Stimulated activated naive CD4-positive, alpha-beta T cell (primary cell): Measurements from ENCODE around the gene SPRYD3.

ENCODE experiments used
- DNase-seq, 6 experiments: peaks; one replicate each; lab custom pipeline; 2025; lab: John Stamatoyannopoulos, UW

SPRYD3 gene

GRCh38 chr12:53063708-53064612 lies 15.2 kb downstream of the SPRYD3 start:
- DNase-seq, result no peak

GRCh38 chr12:53062977-53063707 lies 16.0 kb downstream of the SPRYD3 start:
- DNase-seq, result no peak

GRCh38 chr12:53062011-53062961 lies 16.9 kb downstream of the SPRYD3 start:
- DNase-seq, result no peak

GRCh38 chr12:53061404-53062010 lies 17.7 kb downstream of the SPRYD3 start:
- no peak for DNase-seq

DNA sequence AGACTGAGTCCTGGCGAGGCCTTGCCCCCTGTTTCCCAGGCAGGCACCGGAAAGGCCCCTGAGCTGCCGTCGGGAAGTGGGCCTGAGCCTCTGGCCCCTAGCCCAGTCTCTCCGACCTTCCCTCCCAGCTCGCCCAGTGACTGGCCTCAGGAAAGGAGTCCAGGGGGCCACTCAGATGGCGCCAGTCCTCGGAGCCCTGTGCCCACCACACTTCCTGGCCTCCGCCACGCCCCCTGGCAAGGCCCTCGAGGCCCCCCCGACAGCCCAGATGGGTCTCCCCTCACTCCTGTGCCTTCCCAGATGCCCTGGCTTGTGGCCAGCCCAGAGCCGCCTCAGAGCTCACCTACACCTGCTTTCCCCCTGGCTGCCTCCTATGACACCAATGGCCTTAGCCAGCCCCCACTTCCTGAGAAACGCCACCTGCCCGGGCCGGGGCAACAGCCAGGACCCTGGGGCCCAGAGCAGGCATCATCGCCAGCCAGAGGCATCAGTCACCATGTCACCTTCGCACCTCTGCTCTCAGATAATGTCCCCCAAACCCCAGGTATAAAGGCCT lies 18.4 kb downstream of the SPRYD3 start:
- no peak for DNase-seq

GRCh38 chr12:53060064-53060720 lies 19.0 kb downstream of the SPRYD3 start:
- no peak for DNase-seq

DNA sequence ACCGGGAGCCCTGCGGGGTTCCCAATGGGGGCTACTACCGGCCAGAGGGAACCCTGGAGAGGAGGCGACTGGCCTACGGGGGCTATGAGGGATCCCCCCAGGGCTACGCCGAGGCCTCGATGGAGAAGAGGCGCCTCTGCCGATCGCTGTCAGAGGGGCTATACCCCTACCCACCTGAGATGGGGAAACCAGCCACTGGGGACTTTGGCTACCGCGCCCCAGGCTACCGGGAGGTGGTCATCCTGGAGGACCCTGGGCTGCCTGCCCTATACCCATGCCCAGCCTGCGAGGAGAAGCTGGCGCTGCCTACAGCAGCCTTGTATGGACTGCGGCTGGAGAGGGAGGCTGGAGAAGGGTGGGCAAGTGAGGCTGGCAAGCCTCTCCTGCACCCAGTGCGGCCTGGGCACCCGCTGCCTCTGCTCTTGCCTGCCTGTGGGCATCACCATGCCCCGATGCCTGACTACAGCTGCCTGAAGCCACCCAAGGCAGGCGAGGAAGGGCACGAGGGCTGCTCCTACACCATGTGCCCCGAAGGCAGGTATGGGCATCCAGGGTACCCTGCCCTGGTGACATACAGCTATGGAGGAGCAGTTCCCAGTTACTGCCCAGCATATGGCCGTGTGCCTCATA lies 19.6 kb downstream of the SPRYD3 start:
- no peak for DNase-seq

DNA sequence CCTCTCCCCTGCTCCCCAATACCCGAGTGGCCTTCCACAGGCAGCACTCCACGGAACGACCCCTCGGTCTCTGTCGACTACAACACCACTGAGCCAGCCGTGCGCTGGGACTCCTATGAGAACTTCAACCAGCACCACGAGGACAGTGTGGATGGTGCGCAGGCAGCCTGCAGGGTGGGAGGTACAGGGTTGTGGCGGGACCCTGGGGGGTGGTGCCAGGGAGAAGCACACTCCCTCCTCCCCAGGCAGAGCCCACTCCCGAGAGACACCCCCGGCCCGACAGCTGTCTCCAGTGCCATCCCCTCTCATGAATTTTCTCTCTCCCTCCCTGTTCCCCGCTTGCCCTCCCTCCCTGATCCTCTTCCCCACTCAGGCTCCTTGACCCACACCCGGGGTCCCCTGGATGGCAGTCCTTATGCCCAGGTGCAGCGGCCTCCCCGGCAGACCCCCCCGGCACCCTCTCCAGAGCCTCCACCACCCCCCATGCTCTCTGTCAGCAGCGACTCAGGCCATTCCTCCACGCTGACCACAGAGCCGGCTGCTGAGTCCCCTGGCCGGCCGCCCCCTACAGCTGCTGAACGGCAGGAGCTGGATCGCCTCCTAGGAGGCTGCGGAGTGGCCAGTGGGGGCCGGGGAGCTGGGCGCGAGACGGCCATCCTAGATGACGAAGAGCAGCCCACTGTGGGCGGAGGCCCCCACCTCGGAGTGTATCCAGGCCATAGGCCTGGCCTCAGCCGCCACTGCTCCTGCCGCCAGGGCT lies 20.3 kb downstream of the SPRYD3 start:
- no peak for DNase-seq

DNA sequence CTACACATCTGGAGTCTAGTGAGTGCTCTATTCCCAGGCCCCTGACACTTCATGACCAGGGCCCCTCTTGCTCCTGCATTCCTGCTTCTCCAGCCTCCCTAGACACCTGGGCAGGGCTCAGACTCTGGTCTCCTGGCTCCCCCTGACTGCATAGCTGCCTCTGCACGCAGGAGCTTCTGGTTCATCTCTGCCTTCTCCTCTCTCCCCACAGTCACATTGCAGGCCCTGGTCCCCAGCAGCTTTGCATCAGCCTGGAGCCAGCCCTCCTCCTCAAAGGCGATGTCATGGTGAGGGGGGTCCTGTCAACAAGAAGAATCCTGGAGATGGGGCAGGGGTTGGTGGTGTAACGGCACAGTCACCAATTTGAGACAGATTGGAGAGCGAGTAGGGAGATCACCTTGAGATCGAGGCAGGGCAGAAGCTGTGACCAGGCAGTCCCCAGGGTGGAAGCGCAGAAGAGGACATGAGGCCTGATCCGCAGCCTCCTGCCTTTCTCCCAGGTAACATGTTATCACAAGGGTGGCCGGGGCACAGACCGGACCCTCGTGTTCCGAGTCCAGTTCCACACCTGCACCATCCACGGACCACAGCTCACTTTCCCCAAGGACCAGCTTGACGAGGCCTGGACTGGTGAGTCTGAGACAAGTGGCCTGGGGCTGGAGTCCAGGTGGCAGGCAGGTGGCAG lies 21.2 kb downstream of the SPRYD3 start:
- DNase-seq, result no peak

- DNase-seq, result no peak
These were observed 22.3 kb downstream of the SPRYD3 start for GRCh38 chr12:53056901-53057300.

DNA sequence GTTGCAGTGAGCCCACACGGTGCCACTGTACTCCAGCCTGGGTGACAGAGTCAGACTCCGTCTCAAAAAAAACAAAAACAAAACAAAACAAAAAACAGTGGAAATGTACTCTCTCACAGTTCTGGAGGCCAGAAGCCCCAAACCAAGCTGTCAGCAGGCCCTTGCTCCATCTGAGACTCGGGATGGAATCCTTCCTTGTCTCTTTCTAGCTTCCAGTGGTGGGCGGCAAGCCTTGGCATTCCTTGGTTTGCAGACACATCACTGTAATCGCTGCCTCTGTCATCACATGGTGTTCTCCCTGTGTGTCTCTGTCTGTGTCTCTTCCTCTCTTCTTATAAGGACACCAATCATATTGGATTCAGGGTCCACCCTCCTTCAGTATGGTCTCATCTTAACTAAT lies 22.9 kb downstream of the SPRYD3 start:
- no peak for DNase-seq

GRCh38 chr12:53055471-53056266 lies 23.5 kb downstream of the SPRYD3 start:
- no peak for DNase-seq

GRCh38 chr12:53054112-53054878 lies 24.9 kb downstream of the SPRYD3 start:
- peak; percentile 89 to 95 (median 92) for DNase-seq

- DNase-seq, result peak; percentile 33 to 63 (median 56)
These were observed 25.7 kb downstream of the SPRYD3 start for GRCh38 chr12:53053218-53054111.

DNA sequence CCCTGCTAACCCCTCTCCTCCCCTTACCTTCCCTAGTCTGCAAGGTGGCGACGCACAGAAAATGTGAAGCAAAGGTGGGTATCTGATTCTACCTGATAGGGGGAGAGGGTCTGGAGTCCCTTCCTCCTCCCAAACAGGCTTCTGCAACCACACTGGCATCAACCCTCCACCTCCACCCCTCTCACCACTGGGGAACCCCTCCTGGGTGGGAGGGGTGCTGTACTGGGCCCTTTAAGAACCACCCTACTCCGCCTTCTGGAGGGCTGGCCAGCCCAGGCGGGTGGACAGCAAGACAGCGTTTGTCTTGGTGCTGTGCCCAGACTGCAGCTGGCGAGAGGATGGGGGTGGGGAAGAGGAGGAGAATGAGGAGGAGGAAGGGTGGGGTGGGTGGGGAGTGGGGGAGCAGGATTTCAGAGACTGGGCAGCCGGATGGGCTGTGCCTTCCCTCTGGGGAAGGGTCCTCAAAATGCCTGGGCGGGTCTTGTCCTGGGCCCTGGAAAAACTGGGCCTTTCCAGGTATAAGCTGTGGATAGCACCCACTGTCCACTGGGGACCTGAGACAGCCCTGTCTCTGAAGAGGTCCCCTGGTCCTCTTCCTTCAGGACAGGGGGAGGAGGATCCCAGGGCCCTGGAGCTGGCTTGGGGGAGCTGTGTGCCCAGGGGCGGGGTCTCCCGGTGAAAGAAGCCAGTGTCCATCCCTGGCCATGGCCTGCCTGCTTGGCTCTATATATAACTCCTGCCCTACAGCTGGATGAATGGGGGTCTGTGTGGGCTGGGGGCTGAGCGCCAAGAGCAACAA lies 26.6 kb downstream of the SPRYD3 start:
- DNase-seq, result no peak
